ENCODE measurements around the gene POC1A. TPM values are rescaled to one million over a fixed set of nuclear protein-coding genes. Genes with fewer than 3 reads are reported as not detected.

POC1A gene
- total RNA-seq, 2 experiments from 2014 or later: 0.22 to 0.39 TPM

DNA sequence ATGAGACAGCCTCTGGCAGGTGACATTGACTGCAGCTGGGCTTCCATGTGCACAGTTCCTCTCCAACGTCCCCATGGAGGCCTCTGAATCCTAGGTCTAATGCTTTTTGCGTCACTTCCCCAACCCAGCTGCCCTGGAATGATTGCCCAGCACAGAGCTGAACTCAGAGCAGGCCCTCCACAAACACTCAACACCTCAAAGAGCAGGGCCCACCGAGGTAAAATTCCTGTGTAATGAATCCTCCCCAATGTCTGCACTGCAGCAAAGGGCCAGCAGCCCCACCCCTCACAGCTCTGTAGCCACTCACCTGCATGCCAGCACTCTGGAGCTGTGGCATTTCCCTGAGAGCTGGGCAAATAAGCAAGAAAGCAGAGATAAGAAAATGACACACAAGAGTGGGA is 55.2 kb downstream of the POC1A start:
- H3K9me3 ChIP-seq (ENCODE audit: control insufficient read depth in 1 of 2, insufficient read depth in 1 of 2, low read length in 2 of 2): no peaks in the 10 kb centered on the region
- Mint-ChIP-seq H3K27me3 (no peaks in the 10 kb centered on the region), H3K36me3 (ENCODE audit: low read depth) (peaks cover 3% of the 10 kb centered on the region), H3K9me3 (no peaks in the 10 kb centered on the region), H3K4me3 (no peak overlapping the region), H3K4me1 (ENCODE audit: low read depth) (no peaks in the 10 kb centered on the region), H3K27ac (no peak overlapping the region)
- ATAC-seq (ENCODE audit: poor library complexity) (no peak), DNase-seq (no peak)
- H3K36me3 ChIP-seq (ENCODE audit: insufficient read depth, low read length): no peaks in the 10 kb centered on the region
- no peaks in the 10 kb centered on the region for H3K4me1 ChIP-seq (ENCODE audit: insufficient read depth, low read length)
- intact Hi-C loops (cut with DNase I, micrococcal nuclease): no loop called here
- H3K27me3 ChIP-seq (ENCODE audit: control insufficient read depth in 1 of 2, insufficient read depth in 2 of 2, low read length in 2 of 2): no peaks in the 10 kb centered on the region
- TF ChIP-seq, protein P1, sequence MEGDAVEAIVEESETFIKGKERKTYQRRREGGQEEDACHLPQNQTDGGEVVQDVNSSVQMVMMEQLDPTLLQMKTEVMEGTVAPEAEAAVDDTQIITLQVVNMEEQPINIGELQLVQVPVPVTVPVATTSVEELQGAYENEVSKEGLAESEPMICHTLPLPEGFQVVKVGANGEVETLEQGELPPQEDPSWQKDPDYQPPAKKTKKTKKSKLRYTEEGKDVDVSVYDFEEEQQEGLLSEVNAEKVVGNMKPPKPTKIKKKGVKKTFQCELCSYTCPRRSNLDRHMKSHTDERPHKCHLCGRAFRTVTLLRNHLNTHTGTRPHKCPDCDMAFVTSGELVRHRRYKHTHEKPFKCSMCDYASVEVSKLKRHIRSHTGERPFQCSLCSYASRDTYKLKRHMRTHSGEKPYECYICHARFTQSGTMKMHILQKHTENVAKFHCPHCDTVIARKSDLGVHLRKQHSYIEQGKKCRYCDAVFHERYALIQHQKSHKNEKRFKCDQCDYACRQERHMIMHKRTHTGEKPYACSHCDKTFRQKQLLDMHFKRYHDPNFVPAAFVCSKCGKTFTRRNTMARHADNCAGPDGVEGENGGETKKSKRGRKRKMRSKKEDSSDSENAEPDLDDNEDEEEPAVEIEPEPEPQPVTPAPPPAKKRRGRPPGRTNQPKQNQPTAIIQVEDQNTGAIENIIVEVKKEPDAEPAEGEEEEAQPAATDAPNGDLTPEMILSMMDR (IDR thresholded peaks at IDR 0.05): no peak
- H3K27ac ChIP-seq (ENCODE audit: low read depth in 1 of 2, low read length in 2 of 2): no peak overlapping the region
- ChIA-PET POLR2A (no interaction called here), CTCF (no interaction called here)
- no peak overlapping the region for H3K4me3 ChIP-seq (ENCODE audit: low read length)

DNA sequence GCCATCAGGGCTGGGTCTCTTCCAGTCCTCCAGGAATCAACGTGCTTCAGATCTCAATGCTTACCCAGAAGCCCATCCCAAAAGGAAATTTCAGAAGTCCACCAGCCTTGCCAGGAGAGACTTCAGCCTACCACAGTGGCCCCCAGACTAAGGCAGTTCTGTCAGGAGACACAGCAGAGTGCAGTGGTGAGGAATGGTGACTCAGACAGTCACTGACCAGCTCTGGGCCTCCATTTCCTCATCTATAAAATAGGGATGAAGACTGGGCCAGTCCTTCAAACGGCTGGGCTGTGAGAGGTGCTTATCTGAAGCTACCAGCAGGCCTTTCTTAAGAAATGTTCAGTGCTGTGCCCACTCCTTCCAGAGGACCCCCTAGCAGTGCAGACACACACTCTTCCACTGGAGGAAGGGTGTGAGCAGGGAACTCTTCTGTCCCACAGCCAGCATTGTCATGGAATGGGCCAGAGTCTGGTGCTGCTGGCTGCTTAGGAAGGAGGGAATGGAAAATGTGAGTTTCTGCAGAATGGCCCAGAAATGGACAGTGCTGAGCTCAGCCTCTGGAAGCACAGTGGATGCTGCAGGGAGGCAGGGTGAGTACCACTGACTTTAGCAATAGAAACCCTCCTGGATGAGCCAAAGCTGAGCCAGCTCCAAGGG is 56.2 kb downstream of the POC1A start:
- CTCF ChIA-PET: no interaction called here
- Histone ChIP-seq H3K9me3 (ENCODE audit: control insufficient read depth in 1 of 2, insufficient read depth in 1 of 2, low read length in 2 of 2) (no peaks in the 10 kb centered on the region), H3K4me1 (ENCODE audit: insufficient read depth, low read length) (no peaks in the 10 kb centered on the region), H3K27me3 (ENCODE audit: control insufficient read depth in 1 of 2, insufficient read depth in 2 of 2, low read length in 2 of 2) (no peaks in the 10 kb centered on the region), H3K27ac (ENCODE audit: low read depth in 1 of 2, low read length in 2 of 2) (no peak overlapping the region), H3K4me3 (ENCODE audit: low read length) (no peak overlapping the region), H3K36me3 (ENCODE audit: insufficient read depth, low read length) (no peaks in the 10 kb centered on the region)
- POLR2A ChIA-PET: no interaction called here
- Mint-ChIP-seq H3K36me3 (ENCODE audit: low read depth) (peaks cover 3% of the 10 kb centered on the region), H3K27ac (no peak overlapping the region), H3K4me1 (ENCODE audit: low read depth) (no peaks in the 10 kb centered on the region), H3K9me3 (no peaks in the 10 kb centered on the region), H3K4me3 (no peak overlapping the region), H3K27me3 (no peaks in the 10 kb centered on the region)
- no peak for DNase-seq
- no peak for ATAC-seq (ENCODE audit: poor library complexity)
- intact Hi-C loops (cut with DNase I, micrococcal nuclease): no loop called here
- TF ChIP-seq, protein P1 (IDR thresholded peaks at IDR 0.05): no peak

DNA sequence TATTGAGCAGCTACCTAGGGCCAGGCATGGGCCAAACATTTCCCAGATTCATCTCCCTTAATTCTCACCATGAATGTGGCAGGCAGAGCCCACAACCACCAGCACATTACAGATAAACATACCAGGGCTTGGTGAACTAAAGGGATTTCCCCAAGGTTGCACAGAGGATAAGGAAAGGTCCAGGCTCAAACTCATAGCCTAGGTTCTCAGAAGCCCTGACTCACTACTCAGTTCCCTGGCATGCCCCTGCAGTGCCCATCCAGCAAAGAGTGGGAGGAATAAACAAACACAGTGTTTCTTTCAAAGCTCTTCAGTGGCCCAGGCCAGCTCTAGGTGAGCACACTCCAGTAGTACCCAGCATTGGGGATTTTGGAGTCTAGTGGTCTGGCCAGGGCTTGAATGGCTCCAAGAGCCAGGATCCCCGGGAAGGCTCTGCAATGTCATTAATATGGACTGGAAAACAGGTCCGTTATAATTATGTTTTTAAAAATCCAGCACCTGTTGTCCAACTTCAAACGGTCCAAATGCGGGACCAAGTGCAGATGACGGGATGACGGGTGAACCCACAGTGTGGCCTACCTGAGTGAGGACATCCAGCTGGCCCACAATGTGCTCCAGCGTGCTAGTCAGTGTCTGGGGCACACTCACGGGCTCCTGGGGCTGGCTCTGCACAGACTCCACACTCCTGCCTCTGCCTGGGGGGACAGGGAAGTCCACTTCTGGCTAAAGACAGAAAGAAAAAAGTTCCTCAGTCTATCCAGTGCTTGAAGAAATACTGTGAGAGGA is 58.0 kb downstream of the POC1A start:
- Histone ChIP-seq H3K27ac (ENCODE audit: low read depth in 1 of 2, low read length in 2 of 2) (no peak overlapping the region), H3K4me3 (ENCODE audit: low read length) (no peak overlapping the region), H3K36me3 (ENCODE audit: insufficient read depth, low read length) (no peaks in the 10 kb centered on the region), H3K9me3 (ENCODE audit: control insufficient read depth in 1 of 2, insufficient read depth in 1 of 2, low read length in 2 of 2) (no peaks in the 10 kb centered on the region), H3K27me3 (ENCODE audit: control insufficient read depth in 1 of 2, insufficient read depth in 2 of 2, low read length in 2 of 2) (no peaks in the 10 kb centered on the region), H3K4me1 (ENCODE audit: insufficient read depth, low read length) (no peaks in the 10 kb centered on the region)
- H3K4me1 Mint-ChIP-seq (ENCODE audit: low read depth): no peaks in the 10 kb centered on the region
- H3K27me3 Mint-ChIP-seq: no peaks in the 10 kb centered on the region
- H3K4me3 Mint-ChIP-seq: no peak overlapping the region
- H3K27ac Mint-ChIP-seq: no peak overlapping the region
- intact Hi-C loops (cut with DNase I, micrococcal nuclease): no loop called here
- POLR2A ChIA-PET: no interaction called here
- CTCF ChIA-PET: no interaction called here
- ATAC-seq (ENCODE audit: poor library complexity) (no peak), DNase-seq (no peak)
- peaks cover 3% of the 10 kb centered on the region for H3K36me3 Mint-ChIP-seq (ENCODE audit: low read depth)
- TF ChIP-seq, protein P1 (IDR thresholded peaks at IDR 0.05): no peak
- H3K9me3 Mint-ChIP-seq: no peaks in the 10 kb centered on the region

All from CD4-positive, alpha-beta T cell (primary cell).